Measurements from ENCODE around the gene STKLD1.
"Not testable (repeated sequence)": the region's sequence is repeated elsewhere in the genome, so short reads cannot be mapped to it uniquely, and the experiment has no call there.

Gene STKLD1

DNA sequence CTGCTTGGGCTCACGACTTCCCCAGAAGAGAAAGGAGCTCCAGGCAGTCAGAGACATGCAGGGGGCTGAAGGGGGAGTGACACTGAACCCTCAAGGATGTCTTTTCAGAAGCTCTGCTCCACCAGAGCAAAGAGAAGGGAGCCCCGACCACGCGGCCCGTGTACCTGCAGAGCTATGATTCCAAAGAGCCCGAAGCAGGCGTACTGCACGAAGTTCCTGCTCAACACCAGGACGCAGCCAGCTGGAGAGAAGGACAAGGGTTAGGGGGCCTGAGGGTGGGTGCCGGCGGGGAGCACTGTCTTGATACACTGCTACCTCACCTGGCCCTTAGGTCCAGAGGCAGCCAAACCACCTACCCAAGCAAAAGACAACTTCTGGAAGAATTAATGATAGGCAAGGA lies 9.7 kb upstream of the STKLD1 start:
- DNase-seq = no peak

DNA sequence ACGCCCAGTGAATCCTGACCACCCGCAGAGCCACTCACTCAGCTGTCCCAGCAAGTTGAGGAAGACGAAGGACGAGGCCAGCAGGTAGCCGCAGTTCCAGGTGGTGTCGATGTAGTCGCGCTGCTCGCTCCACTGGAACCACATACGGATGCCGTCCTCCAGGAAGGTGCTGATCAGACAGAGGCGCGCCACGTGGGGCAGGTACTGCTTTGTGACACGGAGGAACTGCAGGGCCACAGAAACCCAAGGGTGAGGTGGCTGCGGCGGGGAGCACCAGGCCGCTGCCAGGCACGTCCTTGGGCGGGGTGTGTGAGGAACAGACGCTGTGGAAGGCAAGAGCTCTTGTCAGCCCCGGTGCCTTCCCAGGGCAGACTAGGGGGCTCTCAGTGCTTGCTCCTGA lies 8.9 kb upstream of the STKLD1 start:
- DNase-seq = no peak

DNA sequence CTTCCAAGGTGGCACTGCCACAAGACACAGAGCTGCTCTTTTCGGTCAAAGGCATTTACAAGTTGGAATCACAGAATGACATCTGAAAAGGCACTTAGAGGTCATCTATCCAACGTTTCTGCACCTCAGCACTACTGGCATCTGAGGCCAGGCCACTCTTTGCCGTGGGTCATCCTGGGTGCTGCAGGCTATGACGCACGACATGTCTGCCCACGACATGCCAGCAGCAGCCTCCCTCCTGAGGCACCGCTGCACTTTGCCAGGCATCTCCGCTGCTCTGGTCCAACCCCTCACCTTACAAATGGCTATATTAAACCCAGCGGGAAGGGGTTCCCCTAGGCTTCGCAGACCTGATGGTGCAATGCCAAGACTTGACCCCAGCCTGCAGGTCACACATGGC lies 8.4 kb upstream of the STKLD1 start:
- no peak for DNase-seq

DNA sequence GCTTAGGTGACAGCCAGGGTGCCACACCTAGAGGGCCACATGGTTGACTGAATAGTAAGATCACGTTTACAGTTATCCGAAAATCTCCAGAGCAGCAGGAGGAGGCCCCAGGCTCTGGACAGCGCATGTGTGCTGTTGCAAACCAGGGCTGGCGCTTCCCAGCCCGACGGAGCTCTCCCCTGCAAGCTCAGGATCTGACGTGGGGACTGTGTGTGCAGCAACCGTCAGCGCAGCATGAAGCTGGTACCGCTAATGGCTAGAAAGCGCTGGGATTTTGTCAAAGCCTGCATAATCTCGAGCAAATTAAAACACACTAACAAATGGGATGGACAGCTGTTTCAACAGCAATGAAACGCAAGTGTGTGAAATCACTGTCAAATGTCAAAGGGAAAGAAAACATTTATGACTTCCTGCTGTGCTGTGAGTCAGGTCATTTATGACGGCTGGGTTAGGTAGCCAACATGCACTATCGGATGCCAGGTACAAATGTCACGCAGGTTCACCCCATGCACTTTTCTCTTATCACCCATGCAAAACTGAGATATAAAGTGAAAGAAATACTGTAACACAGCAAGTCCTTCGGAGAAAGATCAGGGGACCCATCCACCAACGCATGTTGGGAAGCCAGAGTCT lies 7.8 kb upstream of the STKLD1 start:
- no peak for DNase-seq

DNA sequence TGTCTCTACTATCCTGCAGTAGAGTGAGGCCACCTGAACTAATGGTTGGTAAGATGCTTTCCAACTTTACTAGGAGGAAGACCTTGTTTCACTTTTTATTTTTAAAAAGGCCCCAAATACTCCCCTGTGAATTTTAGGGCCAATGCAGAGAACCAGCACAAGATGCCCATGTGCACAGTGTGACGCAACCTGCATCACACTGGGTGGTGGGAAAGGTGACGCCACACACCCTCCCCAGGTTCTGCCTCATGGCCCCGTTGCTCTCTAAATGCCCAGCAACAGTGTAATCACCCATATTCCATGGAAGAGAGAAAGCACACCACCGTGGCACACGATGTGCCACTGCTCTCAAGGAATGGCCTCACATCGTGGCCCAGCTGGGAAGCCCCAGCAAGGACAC lies 6.7 kb upstream of the STKLD1 start:
- no peak for DNase-seq

DNA sequence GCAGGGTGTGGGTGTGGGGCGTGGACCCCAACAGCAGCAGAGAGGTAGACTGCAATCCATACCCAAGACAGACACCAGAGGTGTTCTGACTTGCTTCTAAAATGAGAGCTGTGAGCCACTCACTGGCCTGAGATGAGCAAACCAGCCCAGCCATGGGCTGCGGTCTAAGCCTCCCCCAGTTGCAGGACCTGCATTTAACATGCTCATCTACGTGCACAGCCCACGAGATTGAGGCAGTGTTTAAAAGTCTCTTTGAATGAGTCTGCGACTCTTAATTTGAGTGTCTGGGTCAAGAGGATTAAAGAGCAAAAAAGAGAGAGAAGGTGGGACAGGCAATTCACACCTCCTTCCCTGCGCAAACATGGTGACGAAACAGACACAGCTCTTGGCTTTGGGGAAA lies 6.2 kb upstream of the STKLD1 start:
- no peak for DNase-seq

DNA sequence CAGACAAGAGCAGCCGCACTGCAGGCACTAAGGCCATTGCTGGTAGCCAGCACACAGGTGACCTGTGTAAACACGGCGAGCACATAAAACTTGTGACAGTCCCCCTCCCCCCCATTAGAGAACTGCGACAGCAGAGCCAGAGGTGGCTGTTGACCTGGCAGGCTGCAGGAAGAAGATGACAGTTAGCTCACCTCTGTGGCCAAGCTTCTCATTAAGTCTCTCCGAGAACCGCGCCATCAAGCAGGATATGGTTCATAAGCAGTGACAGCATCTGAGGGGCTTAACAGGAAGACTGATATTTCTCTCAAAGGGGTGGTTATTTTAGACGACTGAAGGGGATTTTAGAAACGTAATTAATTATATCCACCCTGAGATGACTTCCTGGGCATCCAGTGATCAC lies 5.5 kb upstream of the STKLD1 start:
- no peak for DNase-seq

DNA sequence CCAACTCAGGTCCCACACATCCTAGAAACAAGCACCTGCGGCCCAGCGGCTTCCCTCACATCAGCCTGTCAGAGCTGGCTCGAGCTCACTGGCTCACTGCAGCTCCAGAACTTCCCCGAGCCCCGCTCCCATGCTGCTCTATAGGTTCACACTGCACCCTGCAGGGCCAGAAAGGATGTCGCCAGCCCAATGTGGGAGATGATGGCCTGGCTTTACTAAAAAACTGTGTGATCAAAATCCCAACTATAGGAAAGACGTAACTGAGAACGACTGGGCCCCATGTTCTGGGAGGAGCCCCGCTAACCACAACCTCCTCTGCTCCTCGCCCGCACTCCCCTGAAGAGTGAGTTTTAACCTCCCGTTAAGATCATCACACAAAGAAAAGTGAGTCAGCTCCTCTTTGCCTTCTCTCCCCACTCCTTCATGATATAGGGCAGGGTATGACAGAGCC lies 4.9 kb upstream of the STKLD1 start:
- no peak for DNase-seq

DNA sequence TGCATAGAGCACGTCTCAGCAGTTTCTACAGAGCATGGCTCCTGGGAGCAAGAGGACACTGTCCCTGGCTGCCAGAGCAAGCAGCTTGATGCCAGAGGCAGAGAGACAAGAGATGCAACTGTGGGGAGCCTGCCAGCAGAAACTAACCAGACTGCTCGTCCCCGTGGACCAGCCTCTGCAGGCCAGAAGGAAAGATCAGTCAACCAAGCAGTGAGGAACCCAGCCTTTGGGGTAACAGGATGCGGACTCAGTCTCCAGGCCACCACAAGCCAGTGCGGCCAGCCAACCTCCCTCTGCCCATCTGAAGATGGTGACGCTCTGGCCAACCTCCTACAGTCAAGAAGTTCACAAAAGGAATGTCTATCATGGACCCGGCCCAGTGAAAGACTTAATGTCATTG lies 4.0 kb upstream of the STKLD1 start:
- DNase-seq = no peak

DNA sequence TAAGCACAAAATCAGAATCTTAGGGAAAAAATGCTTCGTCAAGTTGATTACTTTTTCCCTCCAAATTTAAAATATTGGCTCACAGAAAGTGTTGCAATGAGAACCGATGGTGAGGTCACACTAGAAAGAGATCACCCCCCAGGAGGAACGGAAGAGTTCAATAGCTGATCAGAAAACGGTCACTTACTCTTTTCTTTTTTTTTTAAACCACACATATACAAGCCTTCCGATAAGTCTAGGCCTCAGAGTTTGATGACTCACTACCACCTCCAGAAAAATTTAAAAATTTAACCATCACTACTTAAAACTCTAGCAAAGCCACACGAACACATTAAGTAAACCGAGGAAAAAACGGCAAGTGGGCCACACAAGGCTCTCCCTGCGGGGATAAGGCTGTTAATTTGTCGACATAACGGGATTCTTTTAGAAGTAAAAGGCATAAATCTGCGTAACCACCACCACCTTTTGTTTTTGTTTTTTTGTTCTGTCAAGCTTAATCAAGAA lies 1.5 kb upstream of the STKLD1 start:
- DNase-seq = peak; percentile 71

DNA sequence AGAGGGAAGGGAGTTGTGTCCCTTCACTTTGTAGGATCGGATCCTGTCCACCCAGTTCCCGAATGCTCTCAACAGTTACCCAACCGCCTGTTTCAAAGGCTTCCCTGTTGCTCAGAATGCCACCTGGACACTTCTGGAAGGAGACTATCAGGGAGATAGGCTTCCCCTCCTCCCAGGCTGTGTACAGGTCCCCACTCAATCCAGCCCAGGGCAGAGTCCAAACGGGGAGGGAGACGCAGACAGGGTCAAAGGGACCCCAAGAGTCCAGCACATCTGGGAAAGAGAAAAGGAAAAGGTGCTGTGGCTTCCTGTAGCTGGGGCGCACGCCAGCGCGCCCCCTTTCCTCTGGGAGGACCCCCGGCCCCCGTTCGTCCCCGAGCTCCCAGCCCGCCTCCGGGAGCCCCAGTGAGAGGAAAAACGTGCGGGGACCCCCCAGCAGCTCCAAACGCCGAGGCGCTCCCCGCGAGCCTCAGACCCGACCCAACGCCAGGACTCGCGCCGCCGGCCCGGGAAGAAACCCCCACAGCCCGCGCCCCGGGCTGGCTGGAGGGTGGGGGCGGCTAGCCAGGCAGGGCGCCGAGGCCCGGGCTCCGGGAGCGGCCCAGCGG lies 946 bp upstream of the STKLD1 start:
- peak; percentile 58 for DNase-seq

DNA sequence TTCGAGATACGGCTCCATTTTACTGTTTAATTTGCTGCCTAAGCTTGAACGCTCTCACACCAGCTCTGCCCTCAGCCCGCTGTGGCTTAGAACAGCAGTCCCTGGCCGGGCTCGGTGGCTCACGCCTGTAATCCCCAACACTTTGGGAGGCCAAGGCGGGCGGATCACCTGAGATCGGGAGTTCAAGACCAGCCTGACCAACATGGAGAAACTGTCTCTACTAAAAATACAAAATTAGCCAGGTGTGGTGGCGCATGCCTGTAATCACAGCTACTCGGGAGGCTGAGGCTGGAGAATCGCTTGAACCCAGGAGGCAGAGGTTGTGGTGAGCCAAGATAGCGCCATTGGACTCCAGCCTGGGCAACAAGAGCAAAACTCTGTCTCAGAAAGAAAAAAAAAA lies 1.1 kb downstream of the STKLD1 start:
- DNase-seq = not testable (repeated sequence)

DNA sequence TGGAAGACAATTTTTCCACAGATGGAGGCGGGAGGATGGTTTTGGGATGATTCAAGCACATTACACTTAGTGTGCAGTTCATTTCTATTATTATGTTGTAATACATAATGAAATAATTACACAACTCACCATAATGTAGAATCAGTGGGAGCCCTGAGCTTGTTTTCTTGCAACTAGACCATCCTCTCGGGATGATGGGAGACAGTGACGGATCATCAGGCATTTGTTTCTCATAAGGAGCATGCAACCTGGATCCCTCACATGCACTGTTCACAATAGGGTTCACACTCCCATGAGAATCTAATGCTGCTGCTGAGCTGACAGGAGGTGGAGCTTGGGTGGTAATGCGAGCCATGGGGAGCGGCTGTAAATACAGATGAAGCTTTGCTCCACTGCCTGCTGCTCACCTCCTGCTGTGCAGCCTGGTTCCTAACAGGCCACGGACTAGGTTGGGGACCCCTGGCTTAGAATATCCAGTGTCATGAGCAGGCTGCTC lies 1.6 kb downstream of the STKLD1 start:
- DNase-seq = no peak

DNA sequence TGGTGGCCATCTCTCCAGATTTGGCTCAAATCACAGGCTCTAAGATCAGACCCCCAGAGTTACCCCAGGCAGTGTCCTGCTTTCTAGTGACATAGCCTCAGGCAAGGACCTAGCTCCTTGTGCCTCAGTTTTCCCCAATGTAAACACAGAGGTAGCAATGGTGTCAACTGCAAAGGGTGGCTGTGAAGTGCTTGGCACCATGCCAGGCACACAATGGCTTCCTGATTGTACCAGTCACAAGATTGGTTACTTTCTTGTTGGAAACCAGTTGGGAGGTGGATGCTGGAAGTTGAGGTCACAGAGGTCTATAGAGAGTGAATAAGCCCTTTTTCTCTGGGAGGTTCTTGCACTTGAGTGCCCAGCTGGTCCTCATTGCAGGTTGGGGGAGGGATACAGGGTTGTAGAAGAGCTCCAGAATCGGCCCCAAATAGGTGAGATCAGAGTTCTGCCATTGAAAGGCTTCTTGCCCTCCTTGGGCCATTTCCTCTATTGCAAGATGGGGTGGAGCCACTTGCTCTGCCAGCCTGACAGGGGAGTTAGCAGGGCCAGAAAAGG lies 2.3 kb downstream of the STKLD1 start:
- DNase-seq = no peak

DNA sequence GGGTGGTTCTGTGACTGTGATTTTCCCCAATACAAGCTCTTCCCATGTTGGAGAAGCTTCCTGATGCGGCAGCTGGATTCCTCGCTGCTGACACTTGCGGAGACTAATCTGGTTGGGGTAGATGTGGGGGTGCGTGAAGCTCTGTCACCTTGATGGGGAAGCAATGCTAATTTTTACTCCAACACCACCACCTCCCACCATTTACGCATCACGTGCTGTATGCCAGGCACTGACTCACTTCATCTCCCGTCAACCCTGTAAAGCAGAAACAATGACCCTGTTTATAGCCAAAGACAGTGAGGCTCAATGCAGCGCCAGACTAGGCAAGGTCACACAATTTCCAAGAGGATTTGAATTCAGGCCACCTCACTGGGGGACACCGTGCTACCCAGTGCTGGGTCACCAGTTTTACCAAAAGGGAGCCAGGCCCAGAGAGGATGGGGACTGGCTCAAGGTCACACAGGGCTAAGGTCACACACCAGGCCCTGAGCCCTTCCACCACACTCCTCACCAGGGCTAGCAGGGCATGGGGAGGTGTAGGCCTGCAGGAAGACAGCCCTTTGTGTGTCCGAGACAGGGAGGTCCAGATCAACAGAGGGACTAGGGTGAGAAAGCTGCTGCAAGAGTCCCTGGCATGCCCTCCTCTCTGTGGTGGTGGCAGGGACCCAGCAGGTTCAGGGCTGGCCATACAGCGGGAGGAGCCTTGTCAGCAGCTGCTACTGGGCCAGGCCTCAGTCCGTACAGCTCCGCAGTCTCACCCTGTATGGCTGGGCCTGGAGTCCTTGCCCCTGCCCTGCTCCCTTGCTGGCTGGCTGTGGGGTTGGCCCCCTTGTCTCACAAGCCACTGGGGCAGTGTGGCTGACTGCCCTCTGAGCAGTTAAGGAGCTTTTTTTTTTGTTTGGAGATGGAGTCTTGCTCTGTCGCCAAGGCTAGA lies 3.3 kb downstream of the STKLD1 start:
- DNase-seq = no peak

DNA sequence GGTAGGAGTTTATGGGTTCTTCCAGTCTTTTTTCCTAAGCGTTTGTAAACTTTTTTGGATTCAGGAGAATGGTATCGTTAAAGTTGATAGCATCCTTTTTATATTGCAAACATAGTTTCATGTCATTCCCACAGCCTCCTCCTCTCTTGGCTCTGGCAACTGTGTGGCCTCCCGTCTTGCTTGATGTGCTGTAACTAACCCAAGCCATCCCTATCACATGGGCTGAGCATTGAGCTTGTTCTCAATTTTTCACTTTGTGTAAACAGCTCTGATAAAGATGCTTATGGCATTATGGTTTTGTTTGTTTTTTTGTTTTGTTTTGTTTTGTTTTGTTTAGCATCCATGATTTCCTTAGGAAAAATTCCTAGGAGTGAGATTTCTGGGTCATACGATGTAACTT lies 4.6 kb downstream of the STKLD1 start:
- no peak for DNase-seq

DNA sequence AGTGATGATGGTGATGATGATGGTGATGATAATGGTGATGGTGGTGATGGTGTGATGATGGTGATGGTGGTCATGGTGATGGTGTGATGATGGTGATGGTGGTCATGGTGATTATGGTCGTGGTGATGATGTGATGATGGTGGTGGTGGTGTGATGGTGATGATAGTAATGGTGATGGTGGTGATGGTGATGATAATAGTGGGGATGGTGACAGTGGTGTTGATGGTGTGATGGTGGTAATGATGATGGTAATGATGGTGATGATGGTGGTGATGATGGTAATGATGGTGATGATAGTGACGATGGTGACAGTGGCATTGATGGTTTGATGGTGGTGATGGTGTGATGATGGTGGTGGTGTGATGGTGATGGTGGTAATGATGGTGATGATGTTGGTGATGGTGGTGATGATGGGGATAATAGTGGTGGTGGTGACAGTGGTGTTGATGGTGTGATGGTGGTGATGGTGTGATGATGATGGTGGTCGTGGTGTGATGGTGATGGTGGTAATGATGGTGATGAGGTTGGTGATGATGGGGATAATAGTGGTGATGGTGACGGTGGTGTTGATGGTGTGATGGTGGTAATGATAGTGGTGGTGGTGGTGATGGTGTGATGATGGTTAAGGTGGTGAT lies 6.5 kb downstream of the STKLD1 start:
- no peak for DNase-seq

DNA sequence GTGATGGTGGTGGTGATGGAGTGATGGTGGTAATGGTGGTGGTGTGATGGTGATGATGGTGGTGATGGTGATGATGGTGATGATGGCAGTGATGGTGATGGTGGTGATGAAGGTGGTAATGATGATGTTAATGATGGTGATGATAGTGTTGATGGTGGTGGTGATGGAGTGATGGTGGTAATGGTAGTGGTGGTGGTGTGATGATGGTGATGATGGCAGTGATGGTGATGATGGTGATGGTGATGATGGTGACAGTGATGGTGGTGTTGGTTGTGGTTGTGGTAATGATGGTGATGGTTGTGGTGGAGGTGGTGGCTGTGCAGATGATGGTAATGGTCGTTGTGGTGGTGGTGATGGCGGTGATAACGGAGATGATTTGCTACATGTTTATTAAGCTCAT lies 7.3 kb downstream of the STKLD1 start:
- DNase-seq = no peak

DNA sequence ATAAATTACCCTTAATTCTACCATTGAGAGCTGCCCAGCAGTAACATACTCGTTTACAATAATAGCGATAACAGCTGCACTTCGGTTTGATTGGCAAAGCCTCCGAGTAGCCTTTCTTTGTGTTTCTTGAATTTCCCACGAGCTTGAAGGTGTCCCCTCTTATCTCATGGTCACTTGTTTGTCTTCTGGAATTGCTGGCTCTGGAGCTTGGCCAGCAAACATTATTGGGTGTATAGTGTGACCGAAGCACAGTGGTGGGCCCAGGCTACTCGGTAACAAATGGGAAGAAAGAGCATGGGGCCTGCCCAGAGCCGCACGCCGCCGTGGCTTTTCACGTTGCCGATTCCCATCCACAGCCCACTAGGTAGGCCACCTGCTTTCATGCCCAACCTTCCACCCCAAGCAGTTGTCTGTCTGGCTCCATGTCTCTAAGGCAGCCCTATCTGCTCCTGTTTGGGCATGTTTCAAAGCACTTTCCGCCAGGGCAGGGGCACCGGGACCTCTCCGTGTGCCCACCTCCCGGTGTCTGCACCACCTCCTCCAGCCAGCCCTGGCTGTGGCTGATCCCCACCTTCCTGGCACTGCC lies 8.7 kb downstream of the STKLD1 start:
- no peak for DNase-seq

DNA sequence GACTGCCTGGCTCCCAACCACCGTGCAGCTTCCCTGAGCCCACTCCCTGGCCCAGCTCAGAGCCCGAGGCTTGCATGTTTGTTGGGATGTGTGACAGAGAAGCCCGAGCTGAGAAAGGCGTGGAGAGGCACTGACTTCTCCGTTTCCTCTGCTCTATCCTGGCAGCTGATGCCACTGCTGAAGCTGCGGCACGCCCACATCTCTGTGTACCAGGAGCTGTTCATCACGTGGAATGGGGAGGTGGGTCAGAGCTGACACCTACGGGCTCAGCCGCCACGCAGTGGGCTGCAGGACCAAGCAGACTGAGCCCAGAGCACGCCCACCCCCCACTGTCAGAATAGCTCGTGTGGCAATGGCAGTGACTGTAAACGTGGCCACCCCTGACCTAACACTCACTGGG lies 9.3 kb downstream of the STKLD1 start:
- no peak for DNase-seq

DNA sequence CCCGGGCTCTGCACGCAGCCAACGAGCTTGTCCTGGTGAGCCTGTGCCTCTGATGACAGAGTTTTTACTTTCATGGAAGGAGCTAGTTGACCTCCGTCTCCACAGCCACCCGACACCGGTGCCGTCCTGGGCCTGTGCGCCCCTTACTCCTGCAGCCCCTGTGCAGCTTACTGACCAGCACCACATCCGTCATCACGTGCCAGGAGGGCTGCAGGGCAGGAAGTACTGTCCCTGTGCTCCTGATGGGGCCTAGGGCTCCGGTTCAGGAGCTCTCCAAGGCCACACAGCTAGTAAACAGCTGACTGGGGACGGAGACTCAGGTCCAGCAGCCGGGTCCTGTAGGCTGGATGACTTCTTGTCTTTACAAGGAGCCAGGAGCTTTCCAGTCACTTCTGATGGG lies 10.2 kb downstream of the STKLD1 start:
- no peak for DNase-seq

DNA sequence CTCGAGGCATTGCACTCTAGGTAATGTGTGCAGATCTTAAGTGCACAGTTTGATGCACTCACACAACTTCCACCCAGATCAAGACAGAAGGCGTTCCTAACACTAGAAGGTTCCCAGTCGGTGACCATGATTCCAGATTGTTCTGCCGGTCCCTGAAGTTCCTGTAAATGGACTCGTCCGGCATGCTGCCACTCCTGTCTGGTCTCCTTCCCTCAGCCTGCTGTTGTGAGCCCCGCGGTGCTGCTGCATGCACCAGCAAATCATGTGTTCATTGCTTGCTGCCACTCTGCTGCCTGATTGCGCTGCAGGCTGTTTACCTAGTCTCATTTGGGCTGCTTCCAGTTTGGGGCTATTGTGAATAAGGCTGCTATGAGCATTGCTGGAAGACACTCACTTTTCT lies 11.5 kb downstream of the STKLD1 start:
- DNase-seq = no peak

All from EL (cell line).